BLaER1 treated with 17β-estradiol and CSF1 and Interleukin-3, amounts not matched to agents 10 nM and 100 nM (cell line): ENCODE data around the gene POC1A.

Experiments
- H3K27ac ChIP-seq, 11 experiments: shearing (Covaris generic); formaldehyde crosslinking; 2 replicates each; pipeline ENCODE4 v1.8.1; 2022
- H3K27me3 ChIP-seq, 11 experiments: shearing (Covaris generic); formaldehyde crosslinking; 2 replicates each; pipeline ENCODE4 v1.8.1; 2022
- H3K36me3 ChIP-seq, 11 experiments: shearing (Covaris generic); formaldehyde crosslinking; 2 replicates each; pipeline ENCODE4 v1.8.1; 2022
- H3K4me1 ChIP-seq, 10 experiments: shearing (Covaris generic); formaldehyde crosslinking; 2 replicates each; pipeline ENCODE4 v1.8.1; 2022
- H3K4me2 ChIP-seq, 11 experiments: shearing (Covaris generic); formaldehyde crosslinking; 2 replicates each; pipeline ENCODE4 v1.8.1; 2022
- H3K4me3 ChIP-seq, 10 experiments: shearing (Covaris generic); formaldehyde crosslinking; 2 replicates each; pipeline ENCODE4 v1.8.1; 2022
- H3K9ac ChIP-seq, 11 experiments: shearing (Covaris generic); formaldehyde crosslinking; 2 replicates each; pipeline ENCODE4 v1.8.1; 2022
- H3K9me3 ChIP-seq, 11 experiments: shearing (Covaris generic); formaldehyde crosslinking; replicated peaks in 1 of 11; 2 replicates each; pipeline ENCODE4 v1.8.1; 2022
- H4K20me1 ChIP-seq, 11 experiments: shearing (Covaris generic); formaldehyde crosslinking; 2 replicates each; pipeline ENCODE4 v1.8.1; 2022
- Cebpa-rat ChIP-seq, 11 experiments: shearing (Covaris generic); IDR thresholded peaks; 2 replicates each; pipeline ENCODE4 v1.8.1; 2022

Gene POC1A

DNA sequence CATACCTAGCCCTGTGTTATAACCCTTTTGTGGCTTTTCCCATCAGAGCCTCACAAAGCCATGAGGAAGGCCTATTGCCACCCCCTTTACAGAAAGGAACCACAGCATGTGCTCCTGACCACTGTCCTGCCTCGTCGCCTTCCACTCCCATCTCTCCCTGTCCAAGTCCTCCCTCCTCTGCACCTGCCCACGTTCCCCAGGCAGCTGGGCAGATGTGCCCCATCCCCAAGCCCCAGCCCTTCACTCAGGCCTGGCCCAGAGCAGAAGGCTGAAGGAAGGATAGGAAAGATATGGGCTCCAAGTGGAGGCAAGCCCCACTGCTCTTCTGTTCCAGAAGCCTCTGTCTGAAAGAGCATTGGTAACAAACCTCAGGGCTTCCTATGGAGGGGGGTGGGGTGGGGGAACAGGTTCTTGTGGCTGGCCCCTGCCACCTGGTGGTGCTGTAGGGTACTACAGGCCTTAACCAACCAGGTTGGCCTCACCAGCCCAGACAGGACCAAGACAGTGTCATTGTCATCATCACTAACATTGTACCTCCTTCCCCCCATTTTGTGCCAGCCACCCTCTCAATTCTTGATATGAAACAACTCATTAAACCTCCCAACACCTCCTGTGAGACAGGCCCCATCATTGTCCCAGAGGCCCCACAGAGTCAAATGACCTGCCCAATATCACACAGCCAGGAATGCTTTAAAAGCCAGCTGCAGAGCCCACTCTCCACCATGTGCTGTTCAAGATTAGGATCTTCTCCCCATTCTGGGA, 10.0 kb downstream of the POC1A start:
- Histone ChIP-seq H3K9me3 (no peaks in the 10 kb centered on the region), H3K9ac (peak overlapping the region in 7 of 11 experiments; percentile 11 to 50 (median 30); a peak in 8 of 22 replicates), H3K27ac (peak overlapping the region in 5 of 11 experiments; percentile 10 to 49 (median 45); a peak in 9 of 22 replicates), H3K27me3 (no peaks in the 10 kb centered on the region), H4K20me1 (peaks cover 0 to 51% (median 6%) of the 10 kb centered on the region in 11 experiments; a peak in 9 of 22 replicates), H3K36me3 (peaks cover 8 to 94% (median 89%) of the 10 kb centered on the region in 11 experiments; a peak in 21 of 22 replicates), H3K4me2 (peak overlapping the region; percentile 32 to 66 (median 51); a peak in 18 of 22 replicates), H3K4me3 (no peak overlapping the region), H3K4me1 (peaks cover 6 to 14% (median 8%) of the 10 kb centered on the region in 10 experiments)
- TF ChIP-seq Cebpa-rat (IDR thresholded peaks at IDR 0.05): no peak

DNA sequence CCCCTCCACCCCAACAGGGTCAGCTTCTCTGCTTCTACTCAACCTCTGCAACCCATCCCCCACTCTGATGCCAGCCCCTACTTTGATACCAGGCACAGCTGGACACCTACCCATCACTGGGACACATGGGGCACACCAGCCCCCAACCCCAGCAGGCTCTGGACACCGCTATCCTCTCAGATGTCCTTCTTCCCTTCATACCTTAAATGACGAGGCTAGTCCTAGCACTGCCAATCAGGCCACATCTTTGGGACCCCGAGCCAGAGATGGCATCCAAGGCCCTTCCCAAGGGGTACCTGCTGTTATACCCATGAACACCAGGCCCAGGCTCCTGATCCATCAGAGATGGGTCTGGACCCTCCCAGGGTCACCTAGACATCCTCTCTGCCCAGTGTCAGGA, 10.6 kb downstream of the POC1A start:
- Histone ChIP-seq H3K9ac (peak overlapping the region in 7 of 11 experiments; percentile 9 to 50 (median 30); a peak in 8 of 22 replicates), H4K20me1 (peaks cover 0 to 52% (median 6%) of the 10 kb centered on the region in 11 experiments; a peak in 10 of 22 replicates), H3K4me3 (no peak overlapping the region), H3K9me3 (no peaks in the 10 kb centered on the region), H3K27me3 (no peaks in the 10 kb centered on the region), H3K4me1 (peaks cover 6 to 16% (median 10%) of the 10 kb centered on the region in 10 experiments), H3K4me2 (peak overlapping the region; percentile 32 to 66 (median 51); a peak in 14 of 22 replicates), H3K27ac (peak overlapping the region in 5 of 11 experiments; percentile 10 to 49 (median 45); a peak in 11 of 22 replicates), H3K36me3 (peaks cover 8 to 94% (median 89%) of the 10 kb centered on the region in 11 experiments; a peak in 21 of 22 replicates)
- no peak for TF ChIP-seq Cebpa-rat (IDR thresholded peaks at IDR 0.05)

DNA sequence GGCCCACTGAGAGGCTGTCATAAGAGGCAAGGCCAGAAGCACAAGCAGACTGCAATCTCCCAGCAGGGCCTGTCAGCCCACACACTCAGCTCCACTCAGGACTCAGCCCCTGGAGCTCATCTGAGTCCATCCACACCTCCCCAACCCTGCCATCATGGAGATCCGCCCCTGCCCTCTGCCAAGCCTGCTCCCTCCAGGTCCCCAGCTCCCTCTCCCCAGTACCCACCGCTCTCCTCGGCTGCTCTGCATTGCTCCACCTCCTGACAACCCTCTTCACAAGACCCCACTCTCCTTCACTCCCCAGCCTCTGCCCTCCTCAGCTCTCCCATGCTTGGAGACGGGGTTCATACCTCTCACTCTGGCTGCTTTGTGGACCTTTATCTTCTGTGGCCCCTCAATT, 11.1 kb downstream of the POC1A start:
- Histone ChIP-seq H3K4me2 (no peak overlapping the region), H4K20me1 (peaks cover 0 to 52% (median 6%) of the 10 kb centered on the region in 11 experiments; a peak in 10 of 22 replicates), H3K27me3 (no peaks in the 10 kb centered on the region), H3K4me3 (no peak overlapping the region), H3K4me1 (peaks cover 6 to 20% (median 10%) of the 10 kb centered on the region in 10 experiments), H3K27ac (peak overlapping the region in 3 of 11 experiments; percentile 45 to 49 (median 47); a peak in 5 of 22 replicates), H3K9ac (peak overlapping the region in 7 of 11 experiments; percentile 9 to 50 (median 34); a peak in 5 of 22 replicates), H3K9me3 (no peaks in the 10 kb centered on the region), H3K36me3 (peaks cover 9 to 94% (median 89%) of the 10 kb centered on the region in 11 experiments; a peak in 21 of 22 replicates)
- no peak for TF ChIP-seq Cebpa-rat (IDR thresholded peaks at IDR 0.05)

DNA sequence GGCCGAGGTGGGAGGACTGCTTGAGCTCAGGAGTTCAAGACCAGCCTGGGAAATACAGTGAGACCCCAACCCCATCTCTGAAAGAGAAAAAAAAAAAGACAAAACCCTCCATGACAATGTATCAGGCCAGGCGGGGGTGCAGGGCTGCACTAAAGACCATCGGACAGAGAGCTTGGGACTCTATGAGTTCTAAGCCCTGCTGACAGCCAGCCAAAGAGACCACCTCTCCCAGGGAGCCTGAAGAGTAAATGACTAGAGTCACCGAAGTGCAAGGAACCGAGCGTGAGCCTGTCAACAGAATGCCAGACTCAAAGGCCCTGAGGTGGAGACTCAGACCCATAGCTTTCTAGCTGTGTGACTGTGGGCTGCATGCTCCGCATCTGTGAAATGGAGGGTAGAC, 12.5 kb downstream of the POC1A start:
- Histone ChIP-seq H3K9me3 (no peaks in the 10 kb centered on the region), H3K4me2 (no peak overlapping the region), H3K27me3 (no peaks in the 10 kb centered on the region), H3K4me1 (peaks cover 6 to 31% (median 10%) of the 10 kb centered on the region in 10 experiments), H3K36me3 (peaks cover 16 to 94% (median 89%) of the 10 kb centered on the region in 11 experiments; a peak in 21 of 22 replicates), H3K27ac (no peak overlapping the region), H3K4me3 (no peak overlapping the region), H4K20me1 (peaks cover 0 to 54% (median 6%) of the 10 kb centered on the region in 11 experiments; a peak in 10 of 22 replicates), H3K9ac (no peak overlapping the region)
- TF ChIP-seq Cebpa-rat (IDR thresholded peaks at IDR 0.05): no peak

DNA sequence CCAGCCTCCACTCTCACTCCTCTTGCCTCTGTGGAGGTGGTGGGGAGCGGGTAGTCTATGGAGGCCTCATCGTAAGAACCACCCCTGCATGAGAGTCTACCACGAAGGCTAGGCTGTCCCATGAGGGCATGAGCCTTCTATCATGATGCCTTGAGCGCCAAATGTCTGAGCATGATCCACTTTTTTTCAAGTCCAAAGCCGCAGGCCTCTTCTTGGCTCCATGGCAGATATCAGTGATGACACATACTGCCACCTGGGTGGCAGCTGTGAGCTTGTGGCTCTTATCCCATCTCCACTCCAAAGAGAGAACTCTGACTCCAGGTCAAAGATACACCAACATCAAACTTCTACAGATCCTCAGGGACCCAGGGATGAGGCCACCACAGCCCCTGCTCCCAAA, 13.5 kb downstream of the POC1A start:
- Histone ChIP-seq H4K20me1 (peaks cover 0 to 59% (median 6%) of the 10 kb centered on the region in 11 experiments; a peak in 10 of 22 replicates), H3K9ac (no peak overlapping the region; a peak in 1 of 22 replicates), H3K36me3 (peaks cover 15 to 94% (median 89%) of the 10 kb centered on the region in 11 experiments; a peak in 21 of 22 replicates), H3K27ac (no peak overlapping the region), H3K9me3 (no peaks in the 10 kb centered on the region), H3K4me2 (no peak overlapping the region), H3K4me3 (no peak overlapping the region), H3K27me3 (no peaks in the 10 kb centered on the region), H3K4me1 (peaks cover 6 to 40% (median 15%) of the 10 kb centered on the region in 10 experiments)
- TF ChIP-seq Cebpa-rat (IDR thresholded peaks at IDR 0.05): no peak

DNA sequence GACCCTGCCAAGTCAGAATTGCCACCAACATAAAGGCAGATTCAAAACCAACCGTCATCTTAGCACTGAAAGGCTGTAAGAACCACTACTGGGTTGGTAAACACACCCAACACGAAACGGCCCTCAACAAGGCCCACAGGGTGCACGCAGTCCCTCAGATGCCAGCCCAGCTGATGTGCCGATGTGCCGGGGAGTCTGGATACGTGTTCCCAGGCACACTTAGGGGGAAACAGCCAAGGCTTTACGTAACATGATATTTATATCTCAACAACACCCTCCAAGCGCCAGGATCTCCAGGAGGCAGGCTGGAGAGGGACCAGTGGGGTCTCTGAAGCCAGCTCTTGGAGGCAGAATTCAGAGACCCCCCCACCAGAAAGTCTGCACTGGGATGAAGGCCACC, 14.2 kb downstream of the POC1A start:
- H3K27ac ChIP-seq: no peak overlapping the region
- H3K27me3 ChIP-seq: no peaks in the 10 kb centered on the region
- peaks cover 0 to 59% (median 6%) of the 10 kb centered on the region in 11 experiments; a peak in 10 of 22 replicates for H4K20me1 ChIP-seq
- TF ChIP-seq Cebpa-rat (IDR thresholded peaks at IDR 0.05): no peak
- H3K4me3 ChIP-seq: no peak overlapping the region
- no peaks in the 10 kb centered on the region for H3K9me3 ChIP-seq
- peak overlapping the region in 1 of 11 experiments; percentile 3; a peak in 1 of 22 replicates for H3K9ac ChIP-seq
- H3K4me1 ChIP-seq: peaks cover 7 to 48% (median 22%) of the 10 kb centered on the region in 10 experiments
- no peak overlapping the region for H3K4me2 ChIP-seq
- peaks cover 9 to 94% (median 87%) of the 10 kb centered on the region in 11 experiments; a peak in 21 of 22 replicates for H3K36me3 ChIP-seq

DNA sequence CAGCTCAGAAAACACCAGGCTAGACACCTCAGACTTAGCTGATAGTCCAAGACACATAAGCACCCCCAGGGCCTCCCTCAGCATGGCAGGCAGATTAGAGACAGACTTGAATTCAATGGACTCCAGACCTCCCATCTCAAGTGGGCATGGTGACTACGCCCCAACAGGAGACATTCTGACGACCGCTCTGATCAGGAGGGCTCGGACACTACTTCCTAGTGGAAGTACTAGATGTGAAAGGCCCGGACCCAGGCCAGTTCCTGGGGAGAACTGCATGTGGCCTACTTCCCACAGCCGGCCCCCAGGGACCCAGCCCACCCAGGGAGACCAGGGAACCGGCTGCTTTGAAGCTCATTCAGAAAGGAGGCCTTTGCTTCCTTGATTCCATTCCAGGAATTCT, 16.9 kb downstream of the POC1A start:
- no peak for TF ChIP-seq Cebpa-rat (IDR thresholded peaks at IDR 0.05)
- H3K9me3 ChIP-seq: no peaks in the 10 kb centered on the region
- H3K4me2 ChIP-seq: 0 out of 22 replicates have a peak overlapping the region, but pooled peaks of 1 of the 11 experiments have one; percentile 7
- H3K27me3 ChIP-seq: no peaks in the 10 kb centered on the region
- peaks cover 9 to 90% (median 85%) of the 10 kb centered on the region in 11 experiments; a peak in 20 of 22 replicates for H3K36me3 ChIP-seq
- 0 out of 22 replicates have a peak overlapping the region, but pooled peaks of 1 of the 11 experiments have one; percentile 40 for H3K9ac ChIP-seq
- 0 out of 22 replicates have a peak overlapping the region, but pooled peaks of 1 of the 11 experiments have one; percentile 17 for H3K27ac ChIP-seq
- no peak overlapping the region for H3K4me3 ChIP-seq
- H4K20me1 ChIP-seq: peaks cover 0 to 51% (median 0%) of the 10 kb centered on the region in 11 experiments; a peak in 6 of 22 replicates
- peaks cover 14 to 65% (median 34%) of the 10 kb centered on the region in 10 experiments for H3K4me1 ChIP-seq

DNA sequence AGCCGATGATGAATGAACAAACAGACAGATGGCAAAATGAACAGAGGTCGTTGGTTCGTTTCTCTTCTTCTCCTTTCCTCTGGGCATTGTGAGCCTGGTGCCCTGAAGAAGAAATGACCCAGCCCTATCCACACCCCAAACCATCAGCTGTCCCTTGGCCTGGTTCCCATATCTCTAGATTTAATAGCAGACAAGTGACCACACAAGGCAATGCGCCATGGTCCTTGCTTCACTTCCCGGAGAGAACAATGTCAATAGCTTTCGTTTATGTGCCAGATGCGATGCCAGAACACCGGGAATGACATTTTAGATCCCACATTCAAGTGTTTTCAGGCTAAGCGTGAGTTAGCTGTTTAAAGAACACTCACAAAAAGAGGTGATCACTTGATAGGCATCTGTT, 17.7 kb downstream of the POC1A start:
- Histone ChIP-seq H3K9ac (peak overlapping the region in 2 of 11 experiments; percentile 10 to 13; a peak in 2 of 22 replicates), H3K4me2 (0 out of 22 replicates have a peak overlapping the region, but pooled peaks of 1 of the 11 experiments have one; percentile 61), H4K20me1 (peaks cover 0 to 51% (median 0%) of the 10 kb centered on the region in 11 experiments; a peak in 6 of 22 replicates), H3K4me1 (peaks cover 22 to 73% (median 42%) of the 10 kb centered on the region in 10 experiments), H3K36me3 (peaks cover 9 to 90% (median 80%) of the 10 kb centered on the region in 11 experiments; a peak in 20 of 22 replicates), H3K27ac (peak overlapping the region in 2 of 11 experiments; percentile 17; a peak in 1 of 22 replicates), H3K27me3 (no peaks in the 10 kb centered on the region), H3K4me3 (no peak overlapping the region), H3K9me3 (no peaks in the 10 kb centered on the region)
- TF ChIP-seq Cebpa-rat (IDR thresholded peaks at IDR 0.05): no peak
